Fibroblast of skin of left quadriceps (primary cell): Measurements from ENCODE around the gene UMAD1.

Source experiments
- DNase-seq, 2 experiments: peaks; one replicate each; pipeline ENCODE4 v3.0.0-alpha.2; 2013; ENCODE audit warnings: low read depth in 2 of 2

UMAD1 gene

DNA sequence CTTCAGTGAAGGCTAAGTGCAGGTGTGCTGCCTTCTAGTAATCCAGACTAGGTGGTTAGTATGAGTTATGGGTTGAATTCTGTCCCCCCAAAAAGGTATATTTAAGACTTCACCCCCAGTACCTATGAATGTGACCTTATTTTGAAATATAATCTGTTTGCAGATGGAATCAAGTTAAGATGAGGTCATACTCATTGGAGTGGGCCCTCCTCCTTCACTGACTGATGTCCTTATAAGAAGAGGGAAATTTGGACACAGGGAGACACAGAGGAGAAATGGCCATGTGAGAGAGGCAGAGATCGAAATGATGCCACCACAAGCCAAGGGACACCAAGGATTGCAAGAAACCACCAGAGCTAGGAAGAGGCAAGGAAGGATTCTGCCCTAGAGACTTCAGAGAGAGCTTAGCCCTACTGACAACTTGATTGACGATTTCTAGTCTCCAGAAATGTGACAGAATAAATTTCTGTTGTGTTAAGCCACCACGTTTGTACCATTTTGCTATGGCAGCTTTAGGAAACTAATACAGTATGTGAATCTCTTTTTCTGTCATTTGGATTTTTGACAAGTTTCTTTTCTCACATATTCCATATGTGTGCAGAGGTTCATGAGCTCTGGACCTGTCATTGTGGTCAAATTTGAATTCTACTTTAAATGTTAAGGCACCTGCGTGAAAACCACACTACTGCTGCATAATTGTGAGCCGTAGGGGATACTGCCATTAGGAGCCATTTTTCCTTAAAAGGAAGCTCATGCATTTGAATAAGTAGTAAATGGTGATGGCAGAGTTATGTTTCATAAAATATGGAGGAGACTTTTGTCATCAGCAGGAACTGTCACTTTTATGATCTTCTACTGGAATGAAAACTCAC lies 80.4 kb downstream of the UMAD1 start:
- DNase-seq = no peak

DNA sequence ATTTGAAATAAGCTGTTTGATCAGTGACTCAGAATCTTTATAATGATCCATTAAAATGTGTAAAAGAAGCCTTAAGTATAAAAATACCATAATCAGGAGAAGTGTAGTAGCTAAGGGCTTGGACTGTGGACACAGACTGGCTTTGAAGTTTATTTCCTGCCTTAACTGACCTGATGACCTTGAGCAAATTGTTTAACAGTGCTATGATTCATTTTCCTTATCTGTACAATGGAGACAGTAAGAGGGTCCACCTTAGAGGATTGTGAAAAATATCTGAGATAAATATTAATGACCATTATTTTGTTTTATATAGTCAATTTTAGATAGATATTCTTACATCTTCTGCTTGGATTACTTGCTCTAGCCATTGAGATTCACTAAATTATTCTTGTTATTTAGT lies 91.2 kb downstream of the UMAD1 start:
- DNase-seq = no peak

DNA sequence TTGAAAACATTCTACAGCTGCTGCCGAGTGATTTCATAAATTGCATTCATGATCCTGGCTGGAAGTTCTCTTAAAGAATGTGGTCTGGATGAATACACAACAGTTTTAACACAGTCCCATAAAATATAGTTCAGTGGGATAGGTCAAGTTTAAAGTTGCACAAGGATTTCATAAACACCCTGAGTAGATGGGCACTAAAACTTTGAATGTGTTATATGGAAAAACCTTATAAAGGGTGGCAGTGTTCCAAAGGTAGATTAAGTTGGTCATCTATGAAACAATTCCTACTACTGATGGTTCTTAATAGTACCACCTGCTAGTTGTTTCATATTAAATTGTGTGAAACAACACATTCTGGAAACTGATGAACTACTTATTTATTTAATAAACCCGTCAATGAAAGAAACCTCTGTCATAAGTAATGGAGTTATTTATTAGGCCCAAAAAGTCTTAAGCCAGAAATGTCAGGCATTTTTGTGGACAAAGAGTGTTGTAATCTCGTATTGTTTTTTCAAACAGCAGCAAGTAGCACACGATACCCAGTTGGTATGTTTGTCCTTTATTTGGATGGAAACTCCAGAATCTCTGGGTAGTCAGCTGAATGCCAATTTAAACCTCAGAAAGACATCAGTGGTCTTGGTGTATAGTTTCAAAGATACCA lies 92.2 kb downstream of the UMAD1 start:
- DNase-seq = peak; percentile 37 to 47

DNA sequence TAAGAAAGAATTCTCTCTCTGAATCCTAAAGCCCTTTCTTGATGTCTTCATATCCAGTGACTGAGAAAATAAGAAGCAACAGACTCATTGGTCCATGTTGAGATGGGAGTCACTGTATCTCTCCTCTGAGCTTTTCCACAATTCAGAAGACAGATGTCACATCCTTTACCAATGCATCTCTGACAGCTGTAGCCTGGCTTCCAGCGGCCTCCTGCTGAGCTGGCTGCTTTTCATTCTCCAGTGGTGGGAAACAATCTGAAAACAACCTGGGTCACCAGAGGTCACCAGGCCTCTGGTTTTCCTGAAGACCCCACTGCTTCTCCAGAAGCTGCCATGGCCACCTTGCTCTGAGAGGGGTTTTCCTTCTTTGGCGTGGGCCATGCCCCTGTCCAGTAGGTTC lies 96.1 kb downstream of the UMAD1 start:
- DNase-seq = no peak

DNA sequence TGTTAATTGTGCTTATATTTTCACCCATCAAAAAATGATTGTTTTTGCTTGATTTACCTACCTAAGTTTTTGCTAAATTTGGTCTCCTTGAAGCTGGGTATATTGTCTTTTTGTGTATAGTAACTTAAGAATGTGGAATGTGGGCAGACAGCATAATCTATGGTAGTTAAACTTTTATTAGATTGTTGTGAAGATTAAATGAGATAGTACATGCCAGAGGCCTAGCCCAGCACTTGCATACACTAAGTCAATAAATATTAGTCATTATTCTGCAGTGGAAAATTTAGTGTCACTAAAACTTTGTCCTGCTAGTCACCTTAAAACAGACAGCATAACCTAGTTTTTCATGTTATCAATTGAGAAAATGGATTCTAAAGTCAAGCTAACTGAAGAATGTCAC lies 97.1 kb downstream of the UMAD1 start:
- no peak for DNase-seq

DNA sequence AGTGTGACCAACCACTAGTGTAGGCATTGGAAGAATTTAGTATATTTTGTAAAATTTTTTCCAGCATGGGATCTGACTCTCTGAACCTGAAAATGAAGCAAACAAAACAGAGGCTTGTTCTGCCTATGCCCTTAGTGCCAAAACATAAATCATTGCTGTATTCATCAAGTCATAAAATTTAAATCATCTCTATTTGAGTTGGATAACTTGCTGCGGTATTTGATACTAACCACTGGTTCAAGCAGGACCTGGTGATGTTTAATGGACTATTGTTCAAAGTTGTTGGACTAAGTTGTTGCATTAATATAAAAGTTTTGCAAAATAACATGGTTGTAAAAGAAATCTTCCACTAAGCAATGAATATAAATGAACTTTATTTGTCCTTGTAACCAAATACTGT lies 97.6 kb downstream of the UMAD1 start:
- no peak for DNase-seq

DNA sequence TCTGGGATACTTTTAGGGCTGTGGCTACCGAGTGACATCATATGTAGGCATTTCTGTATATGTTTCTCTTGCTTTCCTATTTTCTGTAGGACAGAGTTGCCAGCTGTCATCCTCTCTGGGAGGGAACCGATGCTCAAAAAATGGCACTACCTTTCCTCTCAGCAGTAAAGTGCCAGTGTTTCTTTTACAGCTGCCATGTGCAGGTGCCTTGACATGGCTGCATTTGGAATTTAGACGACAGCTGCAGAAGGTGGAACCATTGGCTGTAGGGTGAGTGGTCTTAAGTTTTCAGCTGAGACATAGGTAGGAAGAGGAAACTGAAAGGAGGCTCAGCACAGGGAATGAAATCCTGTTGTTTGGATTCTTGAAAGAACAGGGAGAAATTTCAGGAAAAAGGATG lies 98.1 kb downstream of the UMAD1 start:
- DNase-seq = no peak

DNA sequence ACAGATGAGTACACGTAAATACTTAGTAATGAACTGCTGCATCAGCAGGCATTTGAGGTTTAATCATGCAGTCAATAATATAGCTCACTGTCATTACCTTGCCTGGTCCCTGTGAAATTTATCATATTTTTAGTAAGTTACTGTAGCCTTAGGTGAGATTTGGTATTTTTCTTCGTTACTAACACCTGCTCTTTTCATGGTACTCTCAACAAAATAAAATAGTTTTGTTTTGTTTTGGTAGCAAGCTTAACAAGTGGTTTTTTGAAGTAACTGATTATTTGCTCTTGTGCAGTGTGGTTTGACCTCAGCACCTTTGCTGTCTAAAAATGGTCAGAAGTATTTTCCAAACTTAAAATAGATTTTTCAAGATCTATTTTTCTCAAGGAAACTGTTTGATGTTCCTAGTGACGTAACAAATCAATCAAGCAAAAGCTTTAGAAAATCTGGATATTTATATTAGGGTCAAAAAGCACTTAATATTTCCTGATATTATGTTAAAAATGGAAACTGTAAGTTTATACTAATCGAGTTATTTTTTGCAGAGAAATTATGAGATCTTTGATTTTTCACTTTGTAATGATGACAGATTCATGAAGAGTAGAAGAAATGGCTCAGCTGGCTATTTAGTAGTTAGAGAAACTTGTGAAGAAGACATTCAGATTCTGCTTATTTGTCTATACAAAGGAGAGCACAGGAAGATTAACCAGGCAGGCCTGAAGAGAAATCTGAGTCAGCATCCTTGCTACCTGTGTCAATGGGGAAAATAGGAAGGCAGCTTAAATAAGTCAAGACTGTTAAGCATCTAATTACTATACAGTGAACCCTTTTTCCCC lies 98.9 kb downstream of the UMAD1 start:
- no peak for DNase-seq

DNA sequence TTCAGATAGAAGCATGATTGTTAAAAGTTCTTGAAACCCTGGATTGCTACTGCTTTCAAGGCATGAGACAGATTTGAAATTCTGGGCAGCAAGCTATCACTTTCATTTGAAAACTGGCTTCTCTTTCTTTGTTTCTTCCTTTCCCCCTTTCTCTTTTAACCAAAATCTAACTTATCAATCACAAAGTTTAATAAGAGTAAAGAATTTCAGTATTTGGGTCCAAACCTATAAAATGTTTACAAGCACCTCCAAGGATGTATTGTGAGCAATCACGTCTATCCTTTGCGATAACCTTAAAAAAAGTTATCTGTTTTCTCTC lies 99.4 kb downstream of the UMAD1 start:
- DNase-seq = no peak

DNA sequence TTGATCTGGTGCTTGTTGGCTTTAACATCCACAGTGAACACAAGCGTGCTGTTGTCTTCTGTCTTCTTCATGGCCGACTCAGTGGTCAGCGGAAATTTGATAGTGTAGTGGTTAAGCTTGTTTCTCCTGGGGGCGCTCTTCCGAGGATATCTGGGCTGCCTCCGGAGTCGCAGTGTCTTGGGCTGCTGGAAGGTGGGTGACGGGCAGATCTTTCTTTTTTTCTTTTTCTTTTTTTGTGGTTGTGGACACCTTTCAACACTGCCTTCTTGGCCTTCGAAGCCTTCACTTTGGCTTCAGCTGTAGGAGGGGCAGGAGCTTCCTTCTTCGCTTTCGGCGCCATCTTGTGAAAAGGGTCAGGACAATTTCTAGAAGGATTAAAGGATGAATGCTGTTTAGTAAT lies 101.7 kb downstream of the UMAD1 start:
- no peak for DNase-seq

DNA sequence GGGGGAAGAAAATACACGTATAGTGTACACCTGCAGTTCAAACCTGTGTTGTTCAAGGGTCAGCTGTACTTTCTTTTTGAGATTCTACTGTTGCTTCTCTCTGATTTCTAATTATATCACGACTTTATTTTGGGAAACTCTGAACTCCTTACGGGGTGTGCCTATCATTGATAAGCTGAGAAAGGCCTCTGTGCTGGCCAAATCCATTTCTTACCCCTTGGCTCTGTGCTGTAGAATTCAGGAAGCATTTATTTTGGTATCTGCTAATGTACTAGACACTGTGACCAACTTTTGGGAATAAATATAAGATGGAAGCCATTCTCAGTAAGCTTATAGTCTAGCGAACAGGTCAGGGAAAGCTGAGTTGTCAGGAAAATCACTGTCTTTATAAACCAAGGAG lies 104.7 kb downstream of the UMAD1 start:
- no peak for DNase-seq

DNA sequence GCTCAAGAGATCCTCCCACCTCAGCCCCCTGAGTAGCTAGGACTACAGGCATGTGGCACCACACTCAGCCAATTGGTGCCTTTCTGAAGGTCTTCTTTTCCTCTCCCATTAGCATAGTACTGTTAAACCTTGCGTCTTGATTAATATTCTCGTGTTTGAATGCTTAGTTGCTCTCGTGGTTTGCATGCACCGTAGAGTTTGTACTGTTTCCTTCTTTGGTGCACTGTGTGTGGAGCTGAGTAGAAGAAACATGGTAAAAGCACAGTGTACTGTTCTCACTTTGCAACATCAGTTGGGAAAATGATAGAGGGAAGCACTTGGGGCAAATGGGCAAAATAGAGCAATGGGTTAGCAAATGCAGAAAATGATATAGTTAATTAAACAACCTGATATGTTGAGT lies 105.4 kb downstream of the UMAD1 start:
- no peak for DNase-seq

DNA sequence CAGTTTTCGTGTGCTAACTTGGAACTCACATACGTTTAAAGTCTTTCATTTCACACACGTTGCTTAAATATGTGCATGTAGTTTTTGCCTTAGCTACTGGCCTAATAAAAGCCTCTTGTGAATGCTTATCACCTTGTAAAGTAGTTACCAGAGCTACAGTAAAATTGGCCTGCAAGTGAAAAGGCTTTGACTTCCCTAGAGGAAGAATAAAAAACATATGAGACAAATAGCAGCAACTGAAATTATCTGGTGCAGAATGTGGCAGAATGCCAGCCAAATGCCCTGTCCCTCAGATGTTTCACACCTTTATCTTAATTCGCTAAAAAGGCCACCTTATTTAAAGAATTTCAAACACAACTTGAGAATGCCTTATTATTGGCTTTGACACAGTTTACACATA lies 105.9 kb downstream of the UMAD1 start:
- DNase-seq = no peak

DNA sequence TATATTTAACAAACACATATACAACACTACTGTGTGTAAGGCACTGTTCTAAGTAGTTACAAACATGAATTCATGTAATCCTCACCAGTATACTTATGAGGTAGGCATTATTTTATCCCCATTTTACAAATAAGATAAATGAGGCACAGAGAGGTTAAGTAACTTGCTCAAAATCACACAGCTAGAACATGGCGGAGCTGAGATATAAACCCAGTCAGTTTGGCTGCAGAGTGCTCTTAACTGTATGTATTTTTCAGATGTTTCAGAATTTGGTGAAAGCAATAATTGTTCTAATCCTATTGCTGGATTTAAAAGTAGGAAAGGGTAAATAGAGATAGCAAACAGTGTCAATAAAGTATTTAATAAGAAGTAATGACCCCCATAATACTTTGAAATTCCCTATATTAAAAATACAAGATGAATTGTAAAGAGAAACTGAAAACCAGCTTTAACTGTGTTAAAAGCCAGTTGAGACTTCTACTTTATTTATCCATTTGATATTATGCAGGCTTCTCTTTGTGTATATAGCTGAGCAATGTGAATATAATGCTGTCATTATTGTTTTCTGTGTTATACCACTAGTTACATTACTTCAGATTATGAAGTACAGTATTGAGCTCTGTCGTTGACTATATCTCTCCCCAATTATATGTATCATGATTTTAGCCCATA lies 110.2 kb downstream of the UMAD1 start:
- no peak for DNase-seq

DNA sequence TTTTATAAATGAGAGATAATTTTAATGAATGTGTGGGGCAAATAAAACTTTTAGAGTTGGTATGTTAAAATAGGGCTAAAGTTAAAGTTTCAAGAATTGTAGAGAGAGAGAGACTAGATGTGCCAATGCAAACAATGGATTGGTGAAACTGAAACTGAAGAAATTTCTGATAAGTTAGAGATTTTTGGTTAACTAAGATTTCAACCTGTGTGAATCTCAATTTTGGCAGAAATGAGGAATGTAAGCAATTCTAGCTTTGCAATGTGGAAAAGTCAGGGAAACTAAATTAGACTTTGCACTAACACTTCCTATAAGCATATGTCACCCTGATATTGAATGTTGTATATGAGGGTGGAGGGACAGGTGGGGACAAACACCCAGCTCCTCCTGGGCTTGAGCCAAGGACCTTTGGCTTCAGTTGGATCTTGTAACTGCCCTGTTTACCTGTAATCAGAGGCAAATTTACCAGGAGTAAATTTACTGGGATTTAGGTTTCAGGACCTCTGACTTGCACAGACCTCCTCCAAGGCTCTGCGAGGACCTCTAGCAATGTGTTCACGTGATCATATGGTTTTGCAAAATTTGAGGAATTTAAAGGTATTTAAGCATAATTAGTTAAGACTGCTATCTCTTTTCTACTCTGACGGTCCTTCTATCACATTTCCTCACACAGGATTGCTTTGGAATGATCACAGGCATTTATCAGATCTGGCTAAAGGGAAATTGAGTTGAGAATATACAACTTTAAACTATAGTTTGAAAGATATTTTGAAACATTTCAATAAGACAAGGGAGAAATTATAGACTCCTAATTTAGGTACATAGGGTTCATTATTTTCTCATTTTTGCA lies 110.9 kb downstream of the UMAD1 start:
- DNase-seq = no peak

DNA sequence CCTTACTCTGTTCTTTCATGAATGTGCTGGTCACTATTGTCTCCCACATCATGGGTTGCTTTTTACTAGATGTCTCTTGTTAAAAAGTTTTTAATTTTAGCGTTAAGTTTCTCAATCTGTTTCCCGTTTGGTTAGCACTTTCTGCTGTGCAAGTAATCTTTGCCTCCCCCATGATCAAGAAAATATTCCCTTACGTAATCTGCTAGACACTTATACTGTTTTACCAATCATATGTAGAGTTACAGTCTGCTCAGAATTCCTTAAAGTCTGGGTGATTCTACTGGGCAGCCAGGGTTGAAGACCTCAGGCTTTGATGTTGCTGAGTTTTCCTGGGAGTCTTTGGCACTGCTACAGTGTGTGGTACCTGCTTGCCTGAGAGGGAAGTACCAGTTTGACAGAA lies 116.0 kb downstream of the UMAD1 start:
- DNase-seq = no peak

DNA sequence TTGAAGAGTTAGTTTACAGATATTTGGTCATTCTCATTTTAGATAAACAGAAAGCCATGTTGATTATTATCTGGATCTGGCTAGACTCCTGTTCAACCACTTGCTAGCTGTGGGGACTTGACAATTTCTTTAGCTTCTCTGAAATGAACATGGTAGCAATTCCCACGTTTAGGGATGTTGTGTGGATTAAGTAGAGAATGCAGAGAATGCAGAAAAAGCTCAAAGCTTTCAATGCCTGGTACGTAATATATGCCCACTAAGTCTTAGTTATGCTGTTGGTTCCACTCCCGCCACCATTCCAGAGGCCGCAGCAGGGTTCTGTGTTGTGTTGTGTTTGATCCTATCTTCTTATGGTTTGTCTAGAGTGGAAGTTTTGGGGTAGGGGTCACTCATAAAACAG lies 117.0 kb downstream of the UMAD1 start:
- DNase-seq = no peak

DNA sequence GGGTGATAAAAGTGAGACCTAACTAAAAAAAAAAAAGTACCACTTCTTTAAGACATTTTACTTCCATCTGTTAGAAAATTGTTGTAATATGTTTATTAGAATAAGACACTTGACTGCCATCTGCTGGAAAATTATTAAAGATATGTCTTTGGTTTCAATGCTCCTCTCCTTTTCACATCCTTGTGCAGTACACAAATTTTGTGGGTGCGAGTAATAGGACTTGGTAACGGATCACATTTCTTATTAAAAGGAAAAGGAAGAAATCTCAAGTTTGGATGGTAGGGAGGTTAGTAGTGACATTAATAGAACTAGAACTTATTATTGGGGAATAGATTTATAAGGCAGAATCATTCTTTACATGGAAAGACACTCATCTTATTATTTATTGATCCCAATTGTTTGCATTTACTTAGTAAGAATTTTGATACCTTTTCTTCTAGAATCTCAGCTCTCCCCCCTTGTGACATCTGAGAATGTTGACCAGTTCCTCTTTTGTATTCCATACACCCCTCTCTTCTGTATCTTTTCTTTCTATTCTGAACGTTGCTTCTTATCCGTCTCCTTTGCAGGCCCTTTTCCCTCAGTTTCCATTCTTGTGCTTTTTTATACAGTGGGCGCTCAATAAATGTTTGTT lies 120.9 kb downstream of the UMAD1 start:
- peak; percentile 34 to 42 for DNase-seq

DNA sequence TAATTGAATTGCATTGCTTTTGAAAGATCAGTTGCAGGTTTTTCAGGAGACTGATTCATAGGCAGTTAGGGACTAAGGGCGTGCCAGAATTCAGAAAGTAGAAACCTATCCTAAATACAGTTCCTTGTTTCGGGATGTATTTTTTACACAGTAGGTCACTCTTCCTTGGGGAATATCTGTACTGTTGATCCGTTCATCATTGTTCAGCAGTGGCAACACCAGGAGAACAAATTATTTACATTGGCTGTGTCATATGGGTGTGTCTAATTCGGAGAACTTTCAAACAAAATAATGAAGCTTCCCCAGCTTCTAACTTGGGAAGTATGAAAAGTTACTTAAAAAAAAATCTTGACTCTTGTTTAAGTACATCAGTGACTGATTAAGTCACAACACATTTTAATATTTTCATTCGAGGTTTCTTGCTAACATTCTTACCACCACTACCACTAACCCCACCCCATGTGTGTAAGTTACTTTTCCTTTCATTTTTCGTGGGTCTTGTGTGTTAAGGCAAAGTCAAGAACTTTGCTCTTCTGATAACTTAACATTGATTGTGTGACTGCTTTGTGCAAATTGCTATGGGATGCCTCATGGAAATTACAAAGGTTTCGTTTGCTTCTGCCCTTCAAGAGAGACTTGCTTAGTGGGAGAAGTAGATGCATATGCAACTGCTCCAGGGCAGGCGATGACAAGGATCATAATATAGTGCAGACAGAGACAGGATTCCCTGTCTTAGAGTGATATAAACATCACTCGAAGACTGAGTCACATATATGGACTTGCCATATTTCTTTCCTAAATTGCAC lies 121.6 kb downstream of the UMAD1 start:
- DNase-seq = peak; percentile 64 to 69
